Lung microvascular endothelial cell (primary cell): ENCODE measurements around the gene MVD. TPM values are rescaled to one million over a fixed set of nuclear protein-coding genes. Genes with fewer than 3 reads are reported as not detected.
"Not testable (repeated sequence)": the region's sequence is repeated elsewhere in the genome, so short reads cannot be mapped to it uniquely, and the experiment has no call there.

Experiments
- DNase-seq, 2 donors: peaks; one replicate each; pipeline versions ENCODE4 v3.0.0 to v3.0.0-alpha.2; 2010; ENCODE audit warnings: low read depth in 2 of 2
- total RNA-seq: library from RNA; depleted of rRNA; stranded (reverse); fragments of >200 nt; gene quantifications from 2 replicates; pipeline ENCODE4 v1.2.1, GENCODE V29; 2014

MVD gene
- total RNA-seq, 1 donor from 2014 or later, result 42.3 TPM

DNA sequence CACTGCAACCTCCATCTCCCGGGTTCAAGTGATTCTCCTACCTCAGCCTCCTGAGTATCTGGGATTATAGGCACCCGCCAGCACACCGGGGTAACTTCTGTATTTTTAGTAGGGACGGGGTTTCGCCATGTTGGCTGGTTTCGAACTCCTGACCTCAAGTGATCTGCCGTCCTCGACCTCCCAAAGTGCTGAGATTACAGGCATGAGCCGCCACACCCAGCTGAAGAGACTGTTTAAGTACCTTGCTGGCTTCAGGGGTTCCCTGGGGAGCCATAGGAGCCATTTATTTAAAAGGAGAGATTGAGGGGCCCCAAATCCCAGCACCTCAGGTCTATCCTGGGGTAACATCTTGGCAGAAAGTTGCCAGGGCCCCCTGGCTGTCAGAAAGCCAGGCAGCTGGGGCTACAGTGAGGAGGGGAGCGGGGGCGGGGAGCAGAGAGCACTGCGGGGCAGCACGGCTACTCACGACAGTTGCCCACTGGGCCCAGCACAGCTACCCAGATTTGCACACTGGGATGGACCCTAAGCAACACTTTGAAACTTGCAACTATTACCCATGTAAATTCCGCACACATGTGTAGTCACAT lies 21.8 kb upstream of the MVD start:
- no peak for DNase-seq

DNA sequence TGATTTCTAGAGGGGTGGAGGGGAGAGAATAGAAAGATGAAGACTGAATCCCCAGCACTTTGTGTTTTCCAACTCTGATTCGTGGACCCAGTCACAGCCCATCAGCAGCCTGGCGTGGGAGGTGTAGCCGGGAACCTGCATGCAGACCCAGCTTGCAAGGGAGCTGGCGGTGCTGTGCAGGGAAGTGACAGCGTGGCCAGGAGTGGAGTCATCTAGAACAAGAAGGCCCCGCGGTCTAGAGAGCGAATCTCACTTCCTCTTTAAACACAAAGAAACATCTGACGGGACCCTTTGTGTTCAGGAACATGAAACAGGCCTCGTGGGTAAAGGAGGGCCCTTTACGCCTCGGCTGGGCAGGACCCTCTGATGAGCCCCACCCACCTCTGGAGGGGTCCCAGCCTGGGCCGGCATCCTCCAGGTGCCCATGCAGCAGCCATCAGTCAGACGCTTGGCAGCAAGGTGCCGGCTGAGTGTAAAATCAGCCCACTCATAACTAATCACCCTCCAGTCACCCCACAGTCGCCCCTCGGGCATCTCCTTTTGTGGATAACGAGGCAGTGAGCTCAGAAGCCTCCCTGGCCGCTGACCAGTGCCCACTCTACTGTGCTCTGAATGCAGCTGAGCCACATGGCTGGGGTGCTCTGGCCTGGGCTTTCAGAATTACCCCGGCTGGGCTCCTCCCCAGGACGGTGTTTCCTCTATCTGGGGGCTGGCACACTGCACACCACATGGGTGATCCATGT lies 19.0 kb upstream of the MVD start:
- DNase-seq, result peak in 1 of 2 donors; percentile 33

- peak in 1 of 2 donors; percentile 43 for DNase-seq
Measured at GRCh38 chr16:88681084-88681680, 18.3 kb upstream of the MVD start.

- DNase-seq, result no peak
Measured at GRCh38 chr16:88680554-88681083, 17.7 kb upstream of the MVD start.

DNA sequence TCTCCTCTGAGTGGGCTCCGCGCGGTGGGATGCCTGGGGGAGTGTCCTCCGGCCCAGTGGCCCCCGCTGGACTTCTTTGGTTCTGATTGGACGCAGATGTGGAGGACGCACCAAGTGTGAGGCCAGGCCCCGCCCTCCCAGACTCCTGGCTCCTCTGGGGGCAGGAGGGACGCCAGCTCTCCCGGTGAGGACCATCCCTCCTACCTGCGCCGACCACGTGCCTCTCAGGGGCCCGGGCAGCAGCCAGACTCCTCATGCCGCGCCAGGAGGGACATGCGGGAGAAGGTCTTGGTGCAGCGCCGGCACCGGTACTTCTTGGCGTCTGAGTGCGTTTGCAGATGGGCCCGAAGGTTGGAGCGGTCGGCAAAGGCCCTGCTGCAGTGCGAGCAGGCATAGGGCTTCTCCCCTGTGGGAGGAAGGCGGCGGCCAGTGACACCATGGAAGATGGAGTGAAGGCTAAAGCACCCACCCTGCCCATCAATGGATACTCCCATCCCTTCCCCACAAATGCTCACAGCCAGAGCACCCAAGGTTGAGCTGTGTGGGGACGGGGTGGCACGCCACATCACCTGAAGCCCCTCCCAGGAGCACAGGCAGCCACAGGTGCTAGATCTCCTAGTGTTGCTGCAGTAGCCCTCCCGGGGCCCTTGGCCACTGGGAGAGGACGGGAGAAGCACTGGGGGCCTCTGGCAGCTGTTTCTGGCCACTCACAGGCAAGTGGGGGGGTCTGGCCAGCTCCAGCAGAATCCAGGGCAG lies 15.5 kb upstream of the MVD start:
- no peak for DNase-seq

- no peak for DNase-seq
Measured at GRCh38 chr16:88677721-88678120, 14.8 kb upstream of the MVD start.

DNA sequence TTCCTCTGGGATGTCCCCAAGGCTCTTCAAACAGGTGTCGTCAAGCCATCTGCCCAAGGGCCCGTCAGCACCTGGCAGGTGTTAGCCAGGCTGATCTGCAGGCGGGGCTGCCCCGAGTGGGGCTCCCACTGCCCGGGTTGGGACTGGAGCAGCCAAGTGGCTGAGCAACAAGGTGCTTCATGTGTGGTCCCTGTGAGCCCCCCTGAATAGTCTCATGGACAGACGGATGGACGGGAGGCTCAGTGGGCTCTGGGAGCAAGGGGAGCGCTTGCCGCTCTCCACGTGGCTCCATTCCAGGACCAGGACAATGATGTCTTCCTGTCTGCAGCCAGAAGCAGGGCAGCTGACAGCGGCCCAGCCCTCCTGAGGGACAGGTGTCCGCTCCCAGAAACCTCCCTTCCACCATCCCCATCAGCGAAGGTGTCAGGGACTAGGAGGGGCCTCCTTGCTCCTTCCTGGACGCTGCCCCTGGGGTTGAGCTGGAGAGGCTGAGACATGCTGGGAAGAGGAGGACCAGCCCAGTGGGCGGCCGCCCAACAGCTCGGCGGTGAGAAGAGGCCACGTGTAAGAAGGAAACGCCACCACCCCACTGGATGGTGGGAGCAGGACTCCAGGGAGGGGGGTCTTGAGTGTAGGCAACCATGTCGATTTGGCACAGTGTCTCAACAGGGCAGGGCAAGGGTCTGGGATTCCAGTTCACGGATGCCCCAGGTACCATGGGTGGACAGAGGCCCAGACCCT lies 13.8 kb upstream of the MVD start:
- no peak for DNase-seq

GRCh38 chr16:88673716-88674379 lies 11.0 kb upstream of the MVD start:
- DNase-seq, result no peak

DNA sequence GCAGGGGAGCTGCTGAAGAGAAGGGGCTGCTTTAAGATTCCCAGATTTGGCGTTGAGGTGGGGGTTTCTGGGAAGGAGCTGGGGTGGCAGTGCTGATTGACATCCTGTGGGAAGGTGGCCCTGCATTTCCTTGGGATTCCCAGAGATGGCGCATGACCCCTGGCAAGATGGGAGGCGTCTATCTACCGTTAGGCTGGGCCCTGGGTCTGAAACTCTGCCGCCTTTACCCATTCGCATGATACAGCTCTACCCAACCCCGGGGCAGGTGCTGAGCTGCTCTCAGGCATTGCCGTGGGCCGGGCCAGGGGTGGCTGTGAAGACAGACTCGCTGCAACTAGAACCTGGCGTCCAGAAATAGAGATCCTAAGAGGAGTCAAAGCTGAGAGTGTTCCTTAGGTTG lies 9.9 kb upstream of the MVD start:
- DNase-seq, result no peak

GRCh38 chr16:88671806-88672205 lies 8.9 kb upstream of the MVD start:
- no peak for DNase-seq

DNA sequence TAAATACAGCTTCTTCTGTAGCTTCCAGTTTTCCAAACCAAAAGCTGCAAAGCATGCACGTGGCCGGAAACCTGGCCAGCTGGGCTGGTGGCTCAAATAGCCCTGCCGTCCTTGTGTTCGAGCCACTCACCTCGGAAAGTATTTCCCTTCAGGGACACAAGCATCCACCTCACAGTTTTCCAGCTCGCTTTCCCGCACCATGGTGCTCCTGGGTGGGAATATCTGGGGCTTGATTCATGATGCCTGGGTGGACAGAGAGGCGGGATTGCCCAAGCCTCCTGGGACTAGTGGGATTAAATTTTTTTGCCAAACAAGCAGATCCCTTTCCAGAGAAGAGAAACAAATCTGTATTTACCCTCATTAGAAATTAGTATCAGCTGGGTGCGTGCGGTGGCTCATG lies 7.1 kb upstream of the MVD start:
- peak in 1 of 2 donors; percentile 36 for DNase-seq

DNA sequence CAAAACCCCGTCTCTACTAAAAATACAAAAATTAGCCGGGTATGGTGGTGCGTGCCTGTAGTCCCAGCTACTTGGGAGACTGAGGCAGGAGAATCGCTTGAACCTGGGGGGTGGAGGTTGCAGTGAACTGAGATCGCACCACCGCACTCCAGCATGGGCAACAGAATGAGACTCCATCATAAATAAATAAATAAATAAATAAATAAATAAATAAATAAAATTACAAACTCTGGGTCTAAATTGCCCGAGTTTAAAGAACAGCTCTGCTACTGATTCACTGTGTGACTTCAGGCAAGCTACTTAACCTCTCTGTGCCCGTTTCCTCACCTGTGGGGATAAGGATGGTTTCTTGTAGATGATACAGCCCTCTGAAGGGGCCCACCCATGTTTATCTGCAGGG lies 6.6 kb upstream of the MVD start:
- DNase-seq, result not testable (repeated sequence)

DNA sequence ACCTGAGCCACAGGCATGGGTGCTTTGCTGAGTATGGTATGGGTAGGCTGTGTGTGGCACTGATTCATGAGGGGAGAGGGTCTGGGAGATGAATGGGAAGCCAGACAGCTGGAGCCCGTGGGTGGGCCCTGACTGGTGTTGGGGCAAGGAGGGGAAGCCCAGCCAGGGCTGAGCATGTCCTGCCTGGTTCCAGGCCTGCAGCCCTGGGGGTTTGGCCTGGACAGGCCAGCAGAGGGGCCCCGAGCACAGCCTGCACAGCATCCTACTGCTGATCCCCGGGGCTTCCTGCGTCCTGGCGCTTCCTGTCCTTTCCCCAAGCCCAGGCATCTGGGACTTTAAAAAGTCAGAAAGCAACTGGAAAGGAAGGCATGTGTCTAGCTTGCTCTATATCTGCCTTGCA lies 4.6 kb upstream of the MVD start:
- DNase-seq, result peak in 1 of 2 donors; percentile 42

DNA sequence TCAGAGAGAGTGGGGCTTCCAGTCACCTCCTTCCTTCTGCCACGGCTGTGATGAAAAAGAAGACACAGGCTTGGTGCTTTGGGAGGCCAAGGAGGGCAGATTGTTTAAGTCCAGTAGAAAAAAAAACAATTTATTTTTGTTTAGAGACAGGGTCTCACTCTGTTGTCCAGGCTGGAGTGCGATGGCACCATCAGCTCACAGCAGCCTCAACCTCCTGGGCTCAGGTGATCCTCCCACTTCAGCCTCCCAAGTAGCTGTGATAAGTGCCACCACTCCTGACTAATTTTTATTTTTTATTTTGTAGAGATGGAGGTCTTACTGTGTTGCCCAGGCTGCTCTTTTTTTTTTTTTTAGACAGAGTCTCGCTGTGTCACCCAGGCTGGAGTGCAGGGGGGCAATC lies 2.7 kb upstream of the MVD start:
- DNase-seq, result no peak

DNA sequence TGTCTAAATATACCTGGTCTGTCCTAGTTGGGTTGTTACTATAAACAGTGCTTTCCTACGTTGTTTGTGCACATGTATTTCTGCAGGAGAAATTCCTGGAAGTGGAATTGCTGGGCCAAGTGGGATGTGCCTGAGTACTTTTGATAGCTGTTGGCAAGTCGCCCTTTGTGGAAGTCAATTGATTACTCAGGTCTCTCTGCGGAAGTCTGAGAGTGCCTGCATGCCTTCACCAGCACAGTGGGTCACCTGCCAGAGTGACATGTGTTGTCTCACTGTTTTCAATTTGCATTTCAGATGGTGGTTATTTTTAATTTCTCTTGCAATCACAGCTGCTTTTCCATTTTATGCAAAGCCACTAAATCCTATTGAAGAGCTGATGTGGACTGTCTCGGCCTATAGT lies 2.3 kb upstream of the MVD start:
- peak; percentile 71 to 92 for DNase-seq

DNA sequence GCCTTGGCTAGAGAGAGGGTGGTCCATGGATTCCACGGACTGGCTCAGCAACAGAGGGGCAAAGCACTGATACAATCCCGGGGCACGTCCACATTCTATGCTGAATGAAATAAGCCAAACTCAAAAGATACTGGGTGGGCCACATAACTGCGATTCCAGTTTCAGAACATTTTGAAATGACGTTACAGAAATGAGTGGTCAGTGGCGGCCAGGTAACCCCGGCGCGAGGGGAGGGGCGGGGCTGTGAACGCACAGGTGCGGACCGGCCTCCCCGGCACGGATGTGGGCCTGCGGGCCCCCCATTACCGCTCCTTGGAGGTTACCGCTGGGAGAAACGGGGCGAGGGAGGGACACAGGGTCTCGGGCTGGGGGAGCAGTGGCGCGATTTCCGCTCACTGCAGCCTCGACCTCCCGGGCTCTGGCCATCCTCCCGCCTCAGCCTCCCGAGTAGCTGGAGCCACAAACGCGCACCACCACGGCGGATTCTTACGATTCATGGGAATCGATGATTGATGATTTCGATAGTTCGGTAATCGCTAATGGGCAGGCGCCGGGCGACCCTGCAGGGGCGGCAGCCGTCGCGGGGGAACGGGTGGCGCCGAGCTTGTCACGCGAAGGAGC lies 559 bp downstream of the MVD start:
- DNase-seq, result no peak

- DNase-seq, result peak in 1 of 2 donors; percentile 42
Measured at GRCh38 chr16:88661468-88661867, 1.4 kb downstream of the MVD start.

DNA sequence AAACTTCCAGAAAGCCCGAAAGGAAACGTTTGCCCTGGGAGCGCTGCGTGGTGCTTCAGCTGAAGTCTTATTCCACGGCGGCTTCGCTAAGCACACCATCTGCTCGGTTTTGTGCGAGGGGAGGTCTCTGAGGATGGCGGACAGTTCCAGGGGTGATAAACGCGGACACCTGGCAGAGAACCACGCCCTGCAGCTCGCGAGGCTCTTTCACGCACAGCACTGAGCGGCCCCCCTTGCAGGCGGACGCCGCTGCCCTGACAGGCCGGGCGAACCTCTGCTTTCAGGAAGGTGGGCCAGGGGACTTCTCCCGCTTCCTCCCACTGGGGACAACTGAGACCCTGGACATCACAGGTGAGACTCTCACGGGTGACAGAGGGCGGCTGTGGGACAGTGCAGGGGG lies 3.7 kb downstream of the MVD start:
- no peak for DNase-seq

DNA sequence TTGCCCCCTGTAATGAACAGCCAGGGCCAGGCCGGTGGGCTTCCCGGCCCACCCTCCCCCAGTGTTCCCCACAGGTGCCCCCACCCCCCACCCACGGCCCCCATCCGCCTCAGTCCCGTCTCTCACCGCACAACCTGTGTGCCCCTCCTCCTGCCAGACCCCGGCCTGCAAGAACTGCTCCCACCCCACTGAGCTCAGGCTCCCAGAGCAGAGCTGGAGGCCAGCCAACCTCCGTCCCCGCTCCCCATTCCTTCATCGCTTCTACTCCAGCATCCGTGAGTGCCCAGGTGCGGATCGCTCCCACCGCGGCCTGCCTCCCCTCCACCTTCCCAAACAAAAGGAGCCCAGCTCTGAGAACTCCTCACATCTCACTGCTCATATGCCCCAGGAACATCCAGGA lies 4.2 kb downstream of the MVD start:
- no peak for DNase-seq

DNA sequence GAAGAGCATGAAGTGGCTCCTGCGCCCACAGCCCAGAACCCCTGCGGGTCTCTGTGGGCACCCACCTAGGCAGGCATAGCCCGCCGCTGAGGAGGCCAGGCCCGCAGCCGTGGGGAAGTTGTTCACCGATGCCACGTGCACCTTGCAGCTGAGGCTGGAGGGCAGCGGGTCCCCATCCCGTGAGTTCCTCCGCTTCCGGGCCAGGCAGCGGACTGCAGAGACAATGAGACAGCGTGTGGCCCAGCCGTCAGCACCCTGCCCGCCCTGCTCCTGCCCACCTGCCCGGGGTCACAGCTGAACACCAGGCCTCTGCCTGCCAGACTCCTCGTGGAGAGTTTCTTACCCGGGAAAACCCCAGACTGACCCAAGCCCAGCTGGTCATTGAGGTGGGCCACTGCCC lies 5.5 kb downstream of the MVD start:
- DNase-seq, result no peak
